Activated CD8-positive, alpha-beta memory T cell treated with anti-CD3 and anti-CD28 coated beads for 4 hours (primary cell): ENCODE results near the gene B9D2.
A peak's percentile ranks its signal among the peaks of the same experiment; 100 is the strongest.
"Not testable (repeated sequence)": the region's sequence is repeated elsewhere in the genome, so short reads cannot be mapped to it uniquely, and the experiment has no call there.

ENCODE experiments used
- DNase-seq, 2 donors: peaks; one replicate each; pipeline ENCODE4 v3.0.0-alpha.2; 2020; ENCODE audit warnings: low read depth in 2 of 2

Gene B9D2, protein sequence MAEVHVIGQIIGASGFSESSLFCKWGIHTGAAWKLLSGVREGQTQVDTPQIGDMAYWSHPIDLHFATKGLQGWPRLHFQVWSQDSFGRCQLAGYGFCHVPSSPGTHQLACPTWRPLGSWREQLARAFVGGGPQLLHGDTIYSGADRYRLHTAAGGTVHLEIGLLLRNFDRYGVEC

DNA sequence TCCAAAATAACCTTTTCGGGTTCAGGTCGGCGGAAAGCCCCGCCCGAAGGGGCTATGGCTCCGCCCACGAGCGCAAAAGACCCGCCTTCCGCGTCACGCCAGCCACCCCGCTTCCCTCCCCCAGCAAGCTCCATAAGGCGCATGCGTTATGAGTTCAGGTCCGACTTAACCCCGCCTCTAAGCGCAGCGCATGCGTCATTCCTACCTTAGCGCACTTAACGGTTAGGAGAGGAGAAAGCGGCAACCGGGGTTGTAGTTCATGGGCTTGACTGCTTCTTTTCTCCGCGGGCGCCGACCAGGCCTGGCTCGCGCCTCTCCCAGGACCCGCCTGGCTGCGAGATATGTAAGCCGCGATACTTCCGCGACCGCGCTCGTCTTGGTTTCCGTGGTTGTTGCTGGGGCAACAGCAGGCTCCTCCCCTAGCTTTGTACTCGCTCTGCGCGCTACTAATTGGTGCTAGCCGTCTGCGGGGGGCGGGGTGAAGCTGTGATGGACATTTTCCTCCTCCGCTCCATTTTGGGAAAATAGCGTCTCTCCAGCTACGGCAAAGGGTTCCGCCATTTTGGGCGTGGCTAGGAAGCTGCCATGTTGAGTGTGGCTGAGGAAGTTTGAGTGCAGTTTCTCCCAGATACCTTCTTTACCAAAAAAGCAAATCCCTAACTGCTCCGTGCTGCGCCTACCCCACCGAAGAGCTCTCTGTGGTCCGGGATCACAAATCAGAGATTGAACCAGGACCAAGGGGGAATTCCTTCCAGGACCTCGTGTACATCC lies at the start of gene B9D2:
Gene B9D2, minus strand, starts transcription at position 397 of the 771 bp plus-strand sequence. CDS start 630 bp downstream, outside the sequence.
- peak; percentile 97 for DNase-seq

DNA sequence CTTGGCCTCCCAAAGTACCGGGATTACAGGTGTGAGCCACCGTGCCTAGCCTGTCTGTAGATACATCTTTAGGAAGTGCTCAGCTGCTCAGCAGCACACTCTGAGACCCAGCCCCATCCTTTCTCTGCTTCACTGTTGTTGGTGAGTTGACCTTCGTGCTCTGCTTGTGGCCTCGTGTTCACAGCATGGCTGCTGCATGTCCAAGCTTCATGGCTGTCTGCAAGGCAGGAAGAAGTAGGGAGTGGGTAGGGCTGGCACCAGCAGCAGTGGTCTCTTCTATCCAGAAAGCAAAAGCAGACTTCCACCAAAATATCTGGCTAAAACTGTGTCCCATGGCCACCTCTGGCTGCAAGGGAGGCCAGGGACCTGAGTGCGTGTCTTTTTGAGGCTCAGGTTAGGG lies 49.0 kb upstream of the B9D2 start:
- DNase-seq: no peak

DNA sequence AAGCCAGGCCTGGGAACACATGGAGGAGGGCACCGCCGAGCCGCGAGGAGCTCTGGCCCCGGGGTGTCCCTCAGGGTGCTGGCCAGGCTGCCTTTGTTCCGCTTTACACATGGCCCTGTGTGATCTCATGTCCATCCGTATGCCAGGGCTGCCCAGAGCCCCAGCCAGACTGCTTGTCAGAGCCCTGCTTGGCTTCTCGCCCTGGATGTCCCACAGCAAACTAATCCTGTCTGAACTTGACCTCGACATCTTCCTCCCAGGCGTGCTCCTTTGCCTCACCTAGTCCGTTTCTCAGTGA lies 48.0 kb upstream of the B9D2 start:
- no peak for DNase-seq

DNA sequence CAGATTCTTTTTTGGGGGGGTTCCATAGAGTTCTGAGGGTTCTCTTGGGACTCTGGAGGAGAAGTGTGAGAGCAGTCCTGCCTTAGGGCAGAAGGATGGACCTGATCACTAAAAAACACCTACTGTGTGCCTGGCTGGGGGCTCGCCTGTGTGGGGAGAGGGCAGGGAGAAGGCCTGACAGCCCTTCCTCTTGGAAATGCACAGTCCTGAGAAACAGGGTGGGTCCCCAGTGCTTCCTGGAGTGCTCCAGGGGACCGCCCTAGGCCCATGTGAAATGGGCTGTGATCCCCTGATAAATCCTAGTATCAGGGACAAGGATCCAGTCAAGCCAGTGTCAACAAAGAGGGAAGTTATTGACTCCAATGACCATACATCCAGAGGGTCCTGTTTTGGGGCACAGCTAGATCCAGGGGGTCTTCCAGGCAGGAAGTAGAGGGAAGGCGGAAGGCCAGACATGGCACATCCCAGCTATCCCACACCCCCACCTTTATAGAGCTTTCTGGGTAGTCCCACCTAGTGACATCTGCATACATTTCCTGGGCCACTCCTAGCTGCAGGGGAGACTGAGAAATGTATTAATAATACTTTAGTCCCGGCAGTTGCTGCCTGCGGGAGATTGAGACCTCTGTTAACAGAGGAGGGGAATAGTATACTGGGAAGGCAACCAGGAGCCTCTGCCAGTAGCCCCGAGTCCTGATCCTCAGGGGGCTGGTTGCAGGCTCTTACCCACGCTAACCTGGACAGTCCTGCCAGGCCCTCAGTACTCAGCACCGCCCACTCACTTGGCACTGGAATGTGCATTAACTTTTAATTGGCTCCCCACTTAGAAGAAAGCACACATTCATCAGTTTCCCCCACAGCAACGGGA lies 47.4 kb upstream of the B9D2 start:
- no peak for DNase-seq

DNA sequence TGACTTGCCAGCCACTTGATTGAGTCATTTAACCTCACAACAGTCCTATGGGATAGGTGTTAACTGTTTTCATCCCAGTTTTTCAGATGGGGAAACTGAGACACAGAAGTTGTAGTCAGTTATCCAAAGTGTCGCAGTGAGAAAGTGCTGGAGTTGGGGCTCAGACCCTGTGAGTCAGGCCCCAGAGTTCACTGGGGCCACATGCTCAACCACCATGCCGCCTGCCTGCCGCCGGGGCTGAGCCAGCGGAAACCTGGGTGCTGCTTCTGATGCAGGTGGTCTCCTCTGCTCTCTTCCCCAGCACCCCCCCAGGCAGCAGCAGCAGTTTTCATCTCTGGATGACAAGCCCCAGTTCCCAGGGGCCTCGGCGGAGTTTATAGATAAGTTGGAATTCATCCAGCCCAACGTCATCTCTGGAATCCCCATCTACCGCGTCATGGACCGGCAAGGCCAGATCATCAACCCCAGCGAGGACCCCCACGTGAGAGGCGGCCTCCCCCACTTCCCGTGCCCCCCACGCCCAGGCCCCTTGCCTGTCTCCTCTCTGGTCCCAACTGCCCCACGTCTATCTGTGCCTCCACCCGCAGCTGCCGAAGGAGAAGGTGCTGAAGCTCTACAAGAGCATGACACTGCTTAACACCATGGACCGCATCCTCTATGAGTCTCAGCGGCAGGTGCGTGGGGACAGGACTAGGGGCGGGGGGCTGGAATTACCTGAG lies 46.5 kb upstream of the B9D2 start:
- no peak for DNase-seq

DNA sequence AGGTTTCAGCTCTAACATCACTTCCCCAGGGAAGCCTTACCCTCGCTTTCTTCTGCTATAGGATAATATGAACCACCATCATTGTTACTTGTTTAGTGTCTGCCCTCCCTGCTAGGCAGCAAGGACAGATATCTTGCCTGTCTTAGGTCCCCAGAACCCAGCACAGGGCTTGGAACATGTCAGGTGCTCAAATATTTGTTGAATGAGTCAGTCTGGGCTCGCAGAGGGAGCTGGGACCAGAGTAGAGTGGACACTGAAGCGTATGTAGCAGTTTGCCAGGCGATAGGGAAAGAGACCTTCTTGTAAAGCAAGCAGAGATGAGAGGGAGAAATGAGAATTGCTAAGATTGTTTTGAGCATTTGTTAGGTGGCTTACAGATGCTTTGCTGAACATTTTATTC lies 45.3 kb upstream of the B9D2 start:
- no peak for DNase-seq

DNA sequence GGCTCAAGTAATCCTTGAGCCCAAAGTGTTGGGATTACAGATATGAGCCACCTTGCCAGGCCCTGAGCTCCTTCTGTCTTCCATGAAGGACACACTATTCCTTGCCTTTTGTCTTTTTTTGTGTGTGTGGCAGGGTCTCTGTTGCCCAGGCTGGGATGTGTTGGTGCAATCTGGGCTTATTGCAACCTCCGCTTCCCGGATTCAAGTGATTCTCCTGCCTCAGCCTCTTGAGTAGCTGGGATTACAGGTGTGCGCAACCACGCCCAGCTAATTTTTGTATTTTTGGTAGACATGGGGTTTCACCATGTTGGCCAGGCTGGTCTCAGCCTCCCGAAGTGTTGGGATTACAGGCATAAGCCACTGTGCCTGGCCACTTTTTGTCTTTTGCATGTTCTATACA lies 44.9 kb upstream of the B9D2 start:
- not testable (repeated sequence) for DNase-seq

DNA sequence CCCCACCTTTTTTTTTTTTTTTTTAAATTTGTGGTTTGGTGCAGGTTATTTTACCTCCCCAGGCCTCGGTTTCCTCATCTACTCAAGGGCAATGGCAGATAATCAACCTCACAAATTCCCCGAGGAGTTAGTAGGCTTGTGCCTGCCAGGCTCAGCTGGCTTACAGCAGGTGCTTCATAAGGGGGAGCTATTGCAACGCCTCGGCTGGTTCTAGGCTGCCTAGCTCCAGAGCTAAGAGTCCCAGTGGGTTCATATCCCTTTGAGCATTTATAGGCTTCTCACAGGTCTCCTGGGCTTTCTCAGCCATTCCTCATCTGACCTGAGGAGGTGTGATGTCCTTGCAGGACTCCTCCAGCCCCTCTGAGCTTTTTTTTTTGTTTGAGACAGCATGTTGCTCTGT lies 44.3 kb upstream of the B9D2 start:
- no peak for DNase-seq

DNA sequence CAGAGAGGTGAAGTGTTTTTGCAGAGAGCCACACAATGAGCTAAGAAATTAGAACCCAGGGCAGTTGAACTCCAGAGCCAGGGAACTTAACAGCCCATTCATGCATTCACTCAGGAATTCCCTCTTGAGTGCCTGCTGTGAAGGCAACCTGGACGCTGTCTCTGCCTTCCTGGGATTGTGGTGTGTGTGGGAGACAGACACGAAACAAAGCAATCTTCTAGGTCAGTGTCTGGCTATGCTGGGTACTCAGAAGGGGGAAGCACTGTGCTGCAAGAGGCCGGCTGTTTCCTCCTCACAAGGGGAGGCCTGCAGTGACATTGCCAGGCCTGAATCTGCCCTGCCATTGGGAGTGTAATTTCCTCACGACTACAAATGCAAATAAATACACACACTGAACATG lies 43.3 kb upstream of the B9D2 start:
- DNase-seq: no peak

DNA sequence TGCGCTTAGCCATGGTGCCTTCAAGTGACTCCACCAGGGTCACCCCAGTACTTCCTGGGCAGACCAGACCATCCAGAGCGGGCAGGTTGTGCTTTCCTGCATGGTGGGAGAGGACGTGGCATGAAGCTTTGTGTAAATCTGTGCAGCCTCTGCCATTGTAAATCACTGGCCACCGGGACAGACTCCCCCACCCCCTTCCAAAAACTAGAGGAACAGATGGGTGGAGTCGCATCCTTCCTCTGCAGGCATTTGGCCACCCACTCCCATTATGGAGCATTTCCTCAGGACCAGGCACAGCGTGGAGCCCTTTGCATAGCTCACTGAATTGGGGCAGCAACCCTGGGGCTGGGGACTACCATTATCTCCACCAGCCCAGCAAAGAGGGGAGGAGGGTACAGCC lies 41.8 kb upstream of the B9D2 start:
- DNase-seq: no peak

DNA sequence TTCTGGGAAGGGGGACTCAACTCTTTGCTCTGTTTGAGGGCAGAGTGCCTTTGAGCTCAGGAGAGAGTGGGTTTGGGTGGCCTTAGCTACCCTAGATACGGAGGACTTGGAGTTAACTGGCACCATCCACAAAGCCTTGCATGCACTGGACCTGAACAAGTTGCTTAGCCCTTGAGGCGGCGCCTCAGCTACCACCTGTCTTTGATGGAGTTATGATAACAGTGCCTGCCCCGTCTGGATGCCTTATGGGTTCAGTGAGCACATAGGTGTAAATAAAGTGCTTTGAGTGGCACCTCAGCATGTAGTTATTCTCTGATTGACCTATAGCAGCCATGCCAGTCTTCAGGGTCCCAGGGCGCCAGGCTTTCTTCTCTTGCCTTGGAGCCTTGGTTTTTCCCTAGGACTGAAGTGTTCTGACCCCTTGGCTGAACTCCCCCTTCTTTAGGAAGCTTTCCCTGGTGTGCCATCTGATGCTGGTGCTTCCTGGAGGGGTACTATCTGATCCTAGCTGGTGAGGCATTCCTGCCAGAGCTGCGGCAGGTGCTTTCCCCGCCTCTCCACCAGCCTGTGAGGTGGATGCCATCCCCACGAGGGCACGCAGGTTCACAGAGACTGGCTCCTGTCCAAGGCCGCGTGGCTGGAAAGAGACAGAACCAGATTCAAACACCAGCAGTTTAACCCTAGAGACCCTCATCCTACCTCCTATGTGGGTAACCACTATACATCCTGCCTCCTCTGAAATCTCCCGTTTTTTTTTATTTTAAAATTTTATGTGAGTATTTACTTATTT lies 39.4 kb upstream of the B9D2 start:
- DNase-seq: no peak

DNA sequence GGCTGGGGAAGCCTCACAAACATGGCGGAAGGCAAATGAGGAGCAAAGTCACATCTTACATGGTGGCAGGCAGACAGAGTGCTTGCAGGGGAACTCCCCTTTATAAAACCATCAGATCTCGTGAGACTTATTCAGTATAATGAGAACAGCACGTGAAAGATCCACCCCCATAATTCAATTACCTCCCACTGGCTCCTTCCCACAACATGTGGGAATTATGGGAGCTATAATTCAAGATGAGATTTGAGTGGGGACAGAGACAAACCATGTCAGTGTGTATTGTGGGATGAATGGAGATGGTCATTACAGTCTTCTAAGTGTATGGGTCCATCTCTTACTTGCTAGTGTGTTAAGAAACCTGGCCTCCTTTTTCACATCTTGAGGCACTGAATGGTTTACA lies 38.1 kb upstream of the B9D2 start:
- no peak for DNase-seq

DNA sequence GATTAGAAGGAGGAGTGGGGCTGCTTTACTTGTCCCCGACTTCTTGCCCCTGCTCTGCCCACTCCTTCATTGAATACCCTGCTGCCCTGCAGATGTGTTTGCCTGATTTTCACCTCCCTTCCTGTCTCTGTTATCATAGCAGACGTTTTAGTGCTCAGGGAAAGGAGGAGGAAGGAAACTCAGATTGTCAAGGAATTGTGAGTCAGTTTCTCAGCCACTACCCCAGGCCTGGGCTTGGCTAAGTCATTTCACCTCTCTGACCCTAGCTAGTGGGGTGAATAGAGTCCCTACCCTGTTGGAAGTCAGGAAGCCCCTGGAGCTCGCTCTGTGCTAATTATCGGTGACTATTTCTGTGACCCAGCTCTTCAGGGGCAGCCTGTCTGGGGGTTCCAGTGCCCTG lies 37.5 kb upstream of the B9D2 start:
- no peak for DNase-seq

DNA sequence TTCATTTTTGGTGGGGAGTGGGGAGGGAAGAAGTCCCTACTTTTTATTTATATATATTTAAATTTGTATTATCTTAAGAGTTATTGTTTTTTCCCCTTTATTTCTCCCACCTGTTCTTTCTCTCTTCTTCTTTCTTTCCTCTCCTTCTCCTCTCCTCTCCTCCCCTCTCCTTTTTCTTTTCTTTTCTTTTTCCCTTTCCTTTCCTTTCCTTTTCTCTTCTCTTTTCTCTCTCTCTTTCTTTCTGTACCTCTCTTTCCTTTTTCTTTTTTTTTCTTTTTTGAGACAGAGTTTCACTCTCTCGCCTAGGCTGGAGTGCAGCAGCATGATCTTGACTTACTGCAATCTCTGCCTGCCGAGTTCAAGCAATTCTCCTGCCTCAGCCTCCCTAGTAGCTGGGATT lies 35.6 kb upstream of the B9D2 start:
- DNase-seq: no peak

DNA sequence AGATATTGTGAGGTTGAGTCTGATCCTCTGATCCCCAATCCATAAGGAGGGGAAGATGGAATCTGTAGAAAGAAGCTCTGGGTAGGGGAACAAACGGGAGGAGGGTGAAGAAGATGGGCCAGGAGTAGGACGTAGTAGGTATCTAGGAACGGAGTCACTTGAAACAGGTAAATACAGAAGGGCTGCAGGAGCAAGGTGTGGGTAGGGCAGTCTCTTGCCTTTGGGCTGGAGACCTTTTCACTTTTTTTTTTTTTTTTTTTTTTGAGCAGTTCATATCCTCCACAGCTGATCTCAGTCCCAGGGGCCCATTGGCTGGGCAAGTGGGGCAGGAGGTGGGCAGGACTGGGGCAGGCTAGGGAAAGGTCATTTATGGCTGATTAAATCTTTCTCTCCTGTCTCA lies 35.1 kb upstream of the B9D2 start:
- DNase-seq: no peak

DNA sequence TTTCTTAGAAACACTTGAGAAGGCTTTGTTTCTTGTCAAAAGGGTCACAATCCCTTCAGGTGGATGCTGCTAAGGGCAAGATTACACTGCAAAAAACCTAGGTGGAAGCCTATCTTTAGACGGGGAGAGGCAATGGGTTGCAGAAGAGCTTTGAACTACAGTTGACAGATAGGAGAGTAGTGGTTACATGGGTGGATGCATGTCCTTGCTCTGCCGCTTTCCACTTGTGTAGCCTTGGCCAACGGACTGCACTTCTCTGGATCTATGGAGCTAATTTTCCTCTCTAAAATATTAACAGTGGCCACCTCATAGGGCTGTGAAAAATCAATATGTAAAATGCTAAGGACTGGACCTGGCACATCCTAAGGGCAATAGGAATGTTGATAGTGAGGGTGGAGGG lies 34.6 kb upstream of the B9D2 start:
- DNase-seq: no peak

DNA sequence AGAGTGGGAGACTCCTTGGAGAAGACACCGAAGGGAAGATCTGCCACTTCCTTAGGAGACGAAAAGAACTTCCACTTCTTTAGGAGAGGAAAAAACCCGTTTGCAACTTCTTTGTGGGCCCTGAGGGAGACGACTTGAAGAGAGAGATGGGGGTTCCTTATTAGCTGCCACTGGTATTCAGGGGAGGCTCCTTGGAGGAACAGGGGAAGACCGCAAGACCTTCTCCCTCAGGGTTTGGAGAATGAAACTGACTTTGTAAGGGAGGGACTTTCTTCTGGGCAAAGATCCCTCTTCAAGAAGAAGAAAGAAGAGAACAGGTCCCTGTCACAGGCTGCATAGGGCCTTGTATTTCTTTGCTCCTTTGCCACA lies 34.1 kb upstream of the B9D2 start:
- no peak for DNase-seq

DNA sequence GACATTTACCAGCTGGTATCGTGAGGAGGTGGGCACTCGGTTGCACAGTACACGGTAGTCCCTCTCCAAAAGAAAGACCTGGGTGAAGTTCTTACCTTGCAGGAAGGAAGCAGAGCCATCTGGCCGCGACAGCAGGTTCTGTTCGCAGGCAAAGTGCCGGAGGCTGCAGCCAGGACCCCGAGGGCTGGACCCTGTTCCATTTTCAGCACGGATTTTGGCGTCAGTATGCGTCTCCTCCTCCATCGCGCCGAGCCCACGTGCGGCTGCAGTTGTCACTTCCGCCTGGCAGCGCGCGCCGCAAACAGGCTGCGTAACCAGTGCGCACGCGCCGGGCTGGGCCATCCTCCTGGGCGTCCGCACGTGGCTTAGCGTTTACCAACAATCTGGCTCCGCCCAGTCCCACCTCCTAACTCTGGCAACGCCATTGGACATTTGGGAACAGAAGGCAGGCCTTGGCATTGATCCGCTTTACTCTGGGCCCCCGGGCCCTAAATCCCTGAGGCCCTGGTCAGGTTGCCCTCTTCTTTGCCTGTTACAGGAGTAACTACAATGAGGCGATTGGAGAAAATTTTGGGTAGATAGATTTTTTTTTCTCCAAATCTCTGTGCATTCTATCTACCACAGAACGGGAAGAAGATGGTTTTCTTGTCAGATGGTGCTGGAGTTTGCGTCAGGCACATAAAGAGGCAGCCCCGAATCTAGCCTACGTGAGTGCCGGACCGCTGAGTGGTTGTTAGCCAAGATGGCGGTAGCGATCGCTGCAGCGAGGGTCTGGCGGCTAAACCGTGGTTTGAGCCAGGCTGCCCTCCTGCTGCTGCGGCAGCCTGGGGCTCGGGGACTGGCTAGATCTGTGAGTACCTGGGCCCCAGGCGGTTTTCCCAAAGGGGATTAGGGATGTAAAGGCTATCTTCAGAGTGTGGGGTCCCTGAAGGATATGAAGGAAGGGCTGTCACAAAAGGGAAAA lies 33.4 kb upstream of the B9D2 start, which contains the start of the genes BCKDHA and EXOSC5:
Gene BCKDHA, plus strand, starts transcription at position 733 of the 964 bp plus-strand sequence. Its CDS starts 10 bp downstream, at position 743.
Gene EXOSC5, minus strand, starts transcription at position 274 of the 964 bp plus-strand sequence. Its CDS starts 31 bp downstream, at position 243.
- peak; percentile 99 for DNase-seq

DNA sequence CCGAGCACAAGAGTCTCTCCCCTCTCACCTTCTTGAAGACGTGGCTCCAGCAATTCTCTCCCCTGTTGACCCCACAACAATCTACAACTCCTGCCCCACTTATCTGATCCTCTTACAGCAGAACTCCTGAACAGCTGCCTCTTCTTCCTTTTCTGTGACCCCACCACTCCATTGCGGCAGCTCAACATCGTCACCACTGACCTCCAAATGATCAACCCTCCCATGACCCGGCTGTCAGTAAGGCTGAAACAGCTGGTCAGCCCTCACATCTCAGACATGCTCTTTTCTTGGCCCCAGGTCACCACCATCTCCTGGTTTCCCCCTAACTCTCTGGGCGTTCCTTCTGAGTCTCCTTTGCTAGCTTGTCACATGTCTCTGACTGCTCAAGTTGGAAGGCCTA lies 31.4 kb upstream of the B9D2 start:
- DNase-seq: no peak

DNA sequence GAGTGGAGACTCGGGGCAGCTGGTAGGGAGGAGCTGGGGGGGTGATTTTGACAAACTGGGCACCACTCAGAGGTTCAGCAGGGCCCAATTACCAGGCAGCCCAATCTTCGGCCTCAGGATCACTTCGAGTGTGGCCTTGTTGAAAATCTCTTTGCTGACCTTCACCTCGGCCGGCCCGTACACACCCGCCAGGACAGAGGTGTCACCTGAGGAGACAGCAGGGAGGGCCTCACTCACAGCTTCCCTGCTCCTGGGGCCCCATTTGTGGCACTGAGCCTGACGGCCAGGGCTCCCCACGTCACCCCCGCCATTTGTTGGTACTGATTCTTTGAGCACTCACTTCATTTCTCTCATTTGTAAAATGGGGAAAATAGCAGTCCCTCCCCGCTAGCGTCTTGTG lies 28.8 kb upstream of the B9D2 start:
- no peak for DNase-seq
